Lower lobe of right lung (tissue), 2 donors: ENCODE measurements around the gene PAPPA. TPM values are rescaled to one million over a fixed set of nuclear protein-coding genes. Genes with fewer than 3 reads are reported as not detected.

Experiments
- ATAC-seq, 2 donors: fragments of 200-7000 bp; cut with Tn5 transposase; one replicate each; pipeline ENCODE4 v1.9.1; 2020 to 2022; ENCODE audit warnings: mild to moderate bottlenecking in 2 of 2, moderate library complexity in 2 of 2
- DNase-seq: peaks from one replicate; pipeline ENCODE4 v3.0.0-alpha.2; 2020
- H3K27ac ChIP-seq: fragments of 200-600 bp; one replicate; pipeline ENCODE4 v1.8.0; 2022
- H3K27me3 ChIP-seq: fragments of 200-600 bp; one replicate; pipeline ENCODE4 v1.8.0; 2022; ENCODE audit warnings: low read depth
- H3K36me3 ChIP-seq: fragments of 200-600 bp; one replicate; pipeline ENCODE4 v1.8.0; 2022; ENCODE audit warnings: mild to moderate bottlenecking
- H3K4me1 ChIP-seq: fragments of 200-600 bp; one replicate; pipeline ENCODE4 v1.8.0; 2022
- H3K4me3 ChIP-seq: fragments of 200-600 bp; one replicate; pipeline ENCODE4 v1.8.0; 2022; ENCODE audit warnings: mild to moderate bottlenecking
- H3K9me3 ChIP-seq: fragments of 200-600 bp; one replicate; pipeline ENCODE4 v1.8.0; 2022
- intact Hi-C: fragments of 100-400 bp; cut with DNase I; formaldehyde crosslinking; loops from one replicate; pipeline ENCODE4 v1.11.0; 2022
- total RNA-seq: library from RNA; stranded (reverse); fragmentation: NEBNext Ultra II Directional; extraction: Animal tissue kit (Norgen Biotek cat#: 25700); gene quantifications from one replicate; pipeline ENCODE4 v1.2.1, GENCODE V29; 2021
- TF ChIP-seq, protein P1 (sequence below): fragments of 200-600 bp; IDR thresholded peaks from one replicate; pipeline ENCODE4 v1.8.0; 2022; ENCODE audit warnings: antibody characterized with exemption, mild to moderate bottlenecking
- donor health status: DM: no; HTN: yes; CAD: no; lungs with severe emphysema.

PAPPA gene
- total RNA-seq, 1 donor from 2014 or later, result 2.2 TPM

DNA sequence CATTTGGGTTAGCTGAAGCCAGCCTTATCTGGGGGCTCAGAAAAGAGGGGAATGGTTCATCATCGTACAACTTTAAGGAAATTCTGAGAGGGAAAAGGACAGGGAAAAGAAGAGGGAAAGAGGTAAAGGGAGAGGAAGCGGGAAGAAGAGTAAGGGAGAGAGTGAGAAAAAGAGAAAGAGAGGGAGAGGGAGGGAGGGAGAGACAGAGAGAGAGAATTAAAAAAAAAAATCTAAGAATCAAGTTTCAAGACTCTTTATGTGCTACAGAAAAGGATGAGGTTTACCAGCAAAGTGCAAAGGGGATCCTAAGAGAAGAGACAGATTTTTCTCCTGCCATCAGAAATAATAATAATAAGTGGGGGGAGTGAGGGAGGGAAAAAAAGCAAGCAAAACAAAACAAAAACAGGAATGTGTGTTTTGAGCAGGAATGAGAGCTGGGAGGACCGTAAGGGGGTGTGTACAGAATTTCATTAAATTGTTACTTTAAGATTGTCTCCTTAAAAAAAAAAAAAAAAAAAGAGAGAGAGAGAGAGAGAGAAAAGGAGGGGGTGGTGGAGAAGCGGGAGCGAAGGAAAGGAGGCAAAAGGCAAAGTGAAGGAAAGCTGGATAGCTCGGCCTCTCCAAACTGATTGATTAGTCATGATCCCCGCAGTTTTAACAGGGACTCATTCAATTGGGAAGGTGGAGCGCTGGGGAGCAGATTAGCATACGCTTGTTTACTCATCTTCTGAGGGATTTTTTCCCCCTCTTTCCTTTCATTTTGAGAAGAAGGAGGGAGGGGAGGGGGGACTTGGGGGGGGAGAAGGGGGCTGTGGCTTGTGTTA lies 438 bp upstream of the PAPPA start:
- H3K4me1 ChIP-seq, result peaks cover 17% of the 10 kb centered on the region
- H3K36me3 ChIP-seq, result no peaks in the 10 kb centered on the region
- H3K27ac ChIP-seq, result no peak overlapping the region
- TF ChIP-seq, protein P1, sequence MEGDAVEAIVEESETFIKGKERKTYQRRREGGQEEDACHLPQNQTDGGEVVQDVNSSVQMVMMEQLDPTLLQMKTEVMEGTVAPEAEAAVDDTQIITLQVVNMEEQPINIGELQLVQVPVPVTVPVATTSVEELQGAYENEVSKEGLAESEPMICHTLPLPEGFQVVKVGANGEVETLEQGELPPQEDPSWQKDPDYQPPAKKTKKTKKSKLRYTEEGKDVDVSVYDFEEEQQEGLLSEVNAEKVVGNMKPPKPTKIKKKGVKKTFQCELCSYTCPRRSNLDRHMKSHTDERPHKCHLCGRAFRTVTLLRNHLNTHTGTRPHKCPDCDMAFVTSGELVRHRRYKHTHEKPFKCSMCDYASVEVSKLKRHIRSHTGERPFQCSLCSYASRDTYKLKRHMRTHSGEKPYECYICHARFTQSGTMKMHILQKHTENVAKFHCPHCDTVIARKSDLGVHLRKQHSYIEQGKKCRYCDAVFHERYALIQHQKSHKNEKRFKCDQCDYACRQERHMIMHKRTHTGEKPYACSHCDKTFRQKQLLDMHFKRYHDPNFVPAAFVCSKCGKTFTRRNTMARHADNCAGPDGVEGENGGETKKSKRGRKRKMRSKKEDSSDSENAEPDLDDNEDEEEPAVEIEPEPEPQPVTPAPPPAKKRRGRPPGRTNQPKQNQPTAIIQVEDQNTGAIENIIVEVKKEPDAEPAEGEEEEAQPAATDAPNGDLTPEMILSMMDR, result no peak
- peaks cover 25% of the 10 kb centered on the region for H3K27me3 ChIP-seq
- ATAC-seq, result peak in 1 of 2 donors; percentile 25
- no peaks in the 10 kb centered on the region for H3K9me3 ChIP-seq
- peak overlapping the region; percentile 39 for H3K4me3 ChIP-seq
- intact Hi-C loops, result no loop called here
- DNase-seq, result no peak

DNA sequence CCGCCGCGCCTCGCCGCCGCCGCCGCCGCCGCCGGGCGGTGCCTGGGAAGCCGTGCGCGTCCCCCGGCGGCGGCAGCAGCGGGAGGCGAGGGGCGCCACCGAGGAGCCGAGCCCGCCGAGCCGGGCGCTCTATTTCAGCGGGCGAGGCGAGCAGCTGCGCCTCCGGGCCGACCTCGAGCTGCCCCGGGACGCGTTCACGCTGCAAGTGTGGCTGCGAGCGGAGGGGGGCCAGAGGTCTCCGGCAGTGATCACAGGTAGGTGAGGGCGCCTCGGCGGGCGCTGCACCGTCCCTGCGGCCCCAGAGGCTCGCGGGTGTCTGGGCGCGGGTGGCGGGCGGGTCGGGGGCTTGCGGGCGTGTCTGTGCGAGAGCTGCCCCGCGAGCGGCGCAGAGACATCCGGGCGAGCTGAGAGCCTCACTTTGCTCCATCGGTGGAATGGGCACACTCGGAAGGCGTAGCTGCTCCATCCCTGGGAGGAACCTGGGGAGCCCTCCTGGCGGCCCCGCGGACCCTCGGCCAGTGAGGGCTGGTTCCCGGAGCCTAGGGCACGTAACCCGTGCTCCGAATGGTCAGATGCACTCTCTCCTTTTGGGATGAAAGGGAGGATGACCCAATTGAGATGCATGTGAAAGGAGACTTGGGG lies 864 bp downstream of the PAPPA start:
- TF ChIP-seq, protein P1, result no peak
- H3K4me3 ChIP-seq, result peak overlapping the region; percentile 57
- H3K9me3 ChIP-seq, result no peaks in the 10 kb centered on the region
- DNase-seq (no peak), ATAC-seq (peak; percentile 33 to 46)
- H3K27ac ChIP-seq, result peak overlapping the region; percentile 44
- H3K27me3 ChIP-seq, result peaks cover 25% of the 10 kb centered on the region
- H3K4me1 ChIP-seq, result peaks cover 17% of the 10 kb centered on the region
- intact Hi-C loops, result no loop called here
- no peaks in the 10 kb centered on the region for H3K36me3 ChIP-seq

DNA sequence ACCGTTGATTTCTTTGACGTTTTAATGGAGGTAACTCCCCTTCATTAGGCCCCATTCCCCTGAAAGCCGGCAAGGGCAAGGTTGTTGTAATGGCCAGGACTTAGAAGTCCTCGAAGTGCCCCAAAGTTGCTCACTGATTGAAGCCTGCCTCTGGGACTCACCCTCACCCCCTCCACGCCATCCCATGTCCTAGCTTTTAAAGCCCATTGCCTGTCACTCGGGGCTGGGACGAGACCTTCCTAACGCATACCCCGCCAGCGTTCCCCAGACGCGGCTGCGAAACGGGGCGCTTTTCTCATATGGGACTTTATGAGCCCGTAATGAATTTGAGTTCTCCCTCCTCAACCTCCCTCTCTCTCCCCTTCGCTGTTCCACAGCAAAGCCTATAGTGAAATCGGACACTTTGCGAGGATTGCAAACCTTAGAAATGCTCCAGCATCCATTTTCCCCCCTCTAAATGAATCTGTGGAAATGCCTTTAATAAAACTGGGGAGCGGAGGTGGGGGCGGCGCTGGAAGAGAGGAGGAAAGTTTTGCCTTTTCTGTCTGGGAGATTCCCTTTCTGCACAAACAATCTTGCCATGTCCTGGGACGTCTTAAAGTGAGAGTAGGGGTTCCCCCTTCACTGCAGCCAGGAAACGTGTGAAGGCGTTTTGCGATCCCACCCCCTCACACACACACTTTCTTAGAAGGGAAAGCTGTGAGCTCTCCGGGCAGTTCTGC lies 1.5 kb downstream of the PAPPA start:
- no peaks in the 10 kb centered on the region for H3K36me3 ChIP-seq
- H3K9me3 ChIP-seq, result no peaks in the 10 kb centered on the region
- TF ChIP-seq, protein P1, result no peak
- intact Hi-C loops, result no loop called here
- H3K4me1 ChIP-seq, result peaks cover 17% of the 10 kb centered on the region
- peaks cover 25% of the 10 kb centered on the region for H3K27me3 ChIP-seq
- H3K4me3 ChIP-seq, result peak overlapping the region; percentile 57
- ATAC-seq (peak; percentile 27 to 43), DNase-seq (no peak)
- peak overlapping the region; percentile 44 for H3K27ac ChIP-seq

DNA sequence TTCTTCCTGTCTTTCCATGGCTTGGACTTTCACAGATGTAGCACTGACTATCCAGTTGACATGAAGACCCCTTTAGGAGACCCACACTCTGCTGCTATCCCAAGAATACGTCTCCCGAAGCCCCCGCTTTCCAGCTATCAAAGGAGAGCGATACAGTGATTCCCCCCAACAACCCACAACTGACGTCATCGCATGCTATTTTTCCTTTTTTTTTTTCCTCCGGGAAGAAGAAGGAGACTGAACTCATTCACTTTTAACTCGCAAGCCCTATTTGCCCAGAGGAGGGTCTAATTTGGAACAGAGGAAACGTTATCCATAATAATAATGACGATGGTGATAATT lies 2.1 kb downstream of the PAPPA start:
- Histone ChIP-seq H3K9me3 (no peaks in the 10 kb centered on the region), H3K27ac (peak overlapping the region; percentile 44), H3K36me3 (no peaks in the 10 kb centered on the region), H3K4me1 (peaks cover 17% of the 10 kb centered on the region), H3K27me3 (peaks cover 25% of the 10 kb centered on the region), H3K4me3 (peak overlapping the region; percentile 57)
- intact Hi-C loops, result no loop called here
- DNase-seq (no peak), ATAC-seq (no peak)
- TF ChIP-seq, protein P1, result no peak

DNA sequence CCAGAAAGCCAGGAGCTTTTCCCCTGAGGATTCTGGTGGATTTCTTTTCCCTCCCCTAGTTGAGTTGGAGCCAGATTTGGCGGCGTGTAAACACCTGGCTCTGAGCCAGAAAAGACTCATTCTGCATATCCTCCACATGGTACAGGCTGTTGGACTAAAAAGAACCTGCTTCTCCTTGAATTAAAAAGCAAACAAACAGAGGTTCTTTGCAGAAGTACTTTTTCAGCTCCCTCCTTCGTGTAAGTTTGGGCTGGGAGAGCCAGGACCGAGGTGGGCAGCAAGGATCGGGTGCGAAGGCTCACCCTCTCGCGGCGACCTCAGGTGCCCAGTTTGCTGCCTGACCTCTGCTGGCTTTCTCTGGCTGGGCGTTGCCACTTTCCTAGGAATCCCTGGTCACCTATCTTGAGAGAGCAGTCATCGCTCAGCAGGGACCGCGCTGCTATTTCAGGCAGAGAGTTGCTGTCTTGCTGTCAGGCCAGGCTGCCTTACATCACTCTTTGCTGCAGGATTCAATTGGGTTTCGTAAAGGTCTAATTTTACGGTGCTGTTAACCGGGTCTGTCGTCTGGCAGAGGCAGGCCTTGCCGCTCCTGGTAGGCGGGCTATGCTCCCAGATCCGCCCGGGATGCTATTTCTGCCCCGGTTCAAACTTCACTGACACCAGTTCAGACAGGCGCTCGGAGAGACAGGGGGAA lies 3.2 kb downstream of the PAPPA start:
- peak overlapping the region; percentile 31 for H3K4me3 ChIP-seq
- H3K9me3 ChIP-seq, result no peaks in the 10 kb centered on the region
- no peak for DNase-seq
- no peaks in the 10 kb centered on the region for H3K36me3 ChIP-seq
- peak overlapping the region; percentile 39 for H3K27ac ChIP-seq
- ATAC-seq, result peak; percentile 41 to 43
- H3K4me1 ChIP-seq, result peaks cover 17% of the 10 kb centered on the region
- TF ChIP-seq, protein P1, result no peak
- intact Hi-C loops, result no loop called here
- H3K27me3 ChIP-seq, result peaks cover 25% of the 10 kb centered on the region
